ENCODE results near the gene PRKAG3.
A peak's percentile ranks its signal among the peaks of the same experiment; 100 is the strongest.

The PRKAG3 gene

GRCh38 chr2:218813771-218814460 lies 17.7 kb downstream of the PRKAG3 start:
- no peak for DNase-seq (ENCODE audit: low read depth)

DNA sequence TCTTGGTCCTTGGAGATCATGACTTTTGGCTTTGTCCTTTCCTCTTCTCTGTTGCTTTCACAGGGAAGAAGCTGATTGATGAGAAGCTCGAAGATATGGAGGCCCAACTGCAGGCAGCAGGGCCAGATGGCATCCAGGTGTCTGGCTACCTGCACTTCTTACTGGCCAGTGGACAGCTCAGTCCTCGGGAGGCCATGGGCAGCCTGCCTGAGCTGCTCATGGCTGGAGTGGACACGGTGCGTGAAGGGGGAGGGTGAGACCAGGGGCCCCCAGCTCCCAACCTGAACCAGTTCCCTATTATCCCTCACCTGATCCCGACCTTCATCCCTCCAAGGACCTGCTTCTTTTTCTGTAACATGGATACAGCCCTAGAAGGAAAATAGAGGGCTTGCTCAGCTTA lies 18.7 kb downstream of the PRKAG3 start:
- DNase-seq (ENCODE audit: low read depth) = no peak

- DNase-seq (ENCODE audit: low read depth) = no peak
Measured at GRCh38 chr2:218812096-218812815, 19.3 kb downstream of the PRKAG3 start.

DNA sequence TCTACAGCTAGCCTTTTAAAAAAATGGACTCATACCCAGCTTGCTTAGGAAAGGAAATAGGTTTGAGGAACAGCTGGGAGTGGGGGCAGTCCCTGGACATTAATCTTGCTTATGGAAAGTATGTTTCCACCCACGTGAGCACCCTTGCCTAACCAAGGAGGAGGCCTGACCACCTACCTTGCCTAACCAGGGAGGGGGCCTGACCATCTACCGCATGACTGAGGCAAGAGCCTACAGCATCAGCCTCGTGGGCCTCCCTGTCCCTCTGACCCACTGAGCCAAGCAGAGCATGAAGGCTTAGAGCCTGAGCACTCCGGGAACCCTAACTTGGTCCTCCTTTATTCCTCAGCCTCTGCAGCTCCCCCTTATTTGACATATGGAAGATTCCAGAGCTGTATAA lies 20.2 kb downstream of the PRKAG3 start:
- no peak for DNase-seq (ENCODE audit: low read depth)

DNA sequence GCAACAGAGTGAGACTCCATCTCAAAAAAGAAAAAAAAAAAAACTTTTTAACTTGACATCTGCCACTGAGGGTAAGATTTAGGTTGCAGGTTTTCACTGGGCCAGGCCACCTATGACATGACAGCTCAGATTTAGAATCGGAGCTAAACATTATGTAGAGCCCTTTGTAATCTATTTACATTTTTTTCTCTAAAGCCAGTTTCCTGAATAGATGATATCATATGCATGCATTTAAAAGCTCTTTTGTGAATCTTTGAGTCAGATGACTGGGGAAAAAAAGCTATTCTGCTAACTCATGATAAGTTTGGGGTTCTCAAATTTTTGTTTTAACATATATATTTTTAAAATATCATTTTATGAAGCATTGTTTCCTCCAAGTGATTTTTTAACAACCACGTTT lies 21.3 kb downstream of the PRKAG3 start:
- DNase-seq (ENCODE audit: low read depth) = no peak

DNA sequence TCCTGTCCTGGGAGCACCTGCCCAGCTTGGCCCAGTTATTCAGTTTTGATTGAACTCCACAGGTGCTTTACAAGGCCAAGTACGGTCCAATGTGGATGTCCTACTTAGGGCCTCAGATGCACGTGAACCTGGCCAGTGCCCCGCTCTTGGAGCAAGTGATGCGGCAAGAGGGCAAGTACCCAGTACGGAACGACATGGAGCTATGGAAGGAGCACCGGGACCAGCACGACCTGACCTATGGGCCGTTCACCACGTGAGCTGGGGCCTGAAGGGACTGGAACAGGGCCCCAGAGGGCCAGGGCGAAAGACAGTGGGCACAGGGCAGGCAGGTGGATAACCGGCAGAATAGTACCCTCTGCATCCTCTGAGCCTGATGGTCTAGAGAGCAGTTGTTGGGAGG lies 22.1 kb downstream of the PRKAG3 start:
- no peak for DNase-seq (ENCODE audit: low read depth)

DNA sequence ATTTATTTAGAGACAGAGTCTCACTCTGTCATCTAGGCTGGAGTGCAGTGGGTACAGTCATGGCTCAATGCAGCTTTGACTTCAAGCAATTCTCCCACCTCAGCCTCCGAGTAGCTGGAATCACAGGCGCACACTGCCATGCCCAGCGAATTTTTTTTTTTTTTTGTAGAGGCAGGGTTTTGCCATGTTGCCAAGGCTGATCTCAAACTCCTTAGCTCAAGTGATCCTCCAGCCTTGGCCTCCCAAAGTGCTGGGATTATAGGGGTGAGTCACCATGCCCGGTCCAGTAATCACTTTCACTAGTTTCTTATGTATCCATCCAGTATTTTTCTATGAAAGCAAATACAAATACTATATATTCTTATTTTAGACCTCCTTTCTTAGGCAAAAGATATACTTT lies 24.0 kb downstream of the PRKAG3 start:
- DNase-seq (ENCODE audit: low read depth) = peak; percentile 38

- peak; percentile 86 for DNase-seq (ENCODE audit: low read depth)
Measured at GRCh38 chr2:218806346-218806978, 25.1 kb downstream of the PRKAG3 start.

DNA sequence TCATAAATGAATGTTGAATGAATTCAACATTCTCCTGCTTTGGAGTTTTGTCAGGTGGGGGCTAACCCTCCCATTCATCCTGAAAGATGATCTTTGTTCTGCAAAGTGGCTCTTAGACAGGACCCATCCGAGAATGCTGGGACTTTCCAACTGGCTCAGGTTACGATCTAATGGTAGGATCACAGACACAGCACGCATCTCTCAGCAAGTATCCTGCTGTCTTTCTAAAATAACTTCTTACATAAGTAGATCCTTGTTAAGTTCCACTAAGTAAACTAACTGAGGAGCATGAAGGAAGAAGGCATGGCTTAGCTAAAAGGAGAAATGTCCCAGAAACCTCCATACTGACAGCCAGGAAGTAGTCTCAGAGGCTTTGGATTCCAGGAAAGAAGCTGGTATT lies 26.0 kb downstream of the PRKAG3 start:
- no peak for DNase-seq (ENCODE audit: low read depth)

GRCh38 chr2:218804817-218805216 lies 26.8 kb downstream of the PRKAG3 start:
- DNase-seq (ENCODE audit: low read depth) = no peak

DNA sequence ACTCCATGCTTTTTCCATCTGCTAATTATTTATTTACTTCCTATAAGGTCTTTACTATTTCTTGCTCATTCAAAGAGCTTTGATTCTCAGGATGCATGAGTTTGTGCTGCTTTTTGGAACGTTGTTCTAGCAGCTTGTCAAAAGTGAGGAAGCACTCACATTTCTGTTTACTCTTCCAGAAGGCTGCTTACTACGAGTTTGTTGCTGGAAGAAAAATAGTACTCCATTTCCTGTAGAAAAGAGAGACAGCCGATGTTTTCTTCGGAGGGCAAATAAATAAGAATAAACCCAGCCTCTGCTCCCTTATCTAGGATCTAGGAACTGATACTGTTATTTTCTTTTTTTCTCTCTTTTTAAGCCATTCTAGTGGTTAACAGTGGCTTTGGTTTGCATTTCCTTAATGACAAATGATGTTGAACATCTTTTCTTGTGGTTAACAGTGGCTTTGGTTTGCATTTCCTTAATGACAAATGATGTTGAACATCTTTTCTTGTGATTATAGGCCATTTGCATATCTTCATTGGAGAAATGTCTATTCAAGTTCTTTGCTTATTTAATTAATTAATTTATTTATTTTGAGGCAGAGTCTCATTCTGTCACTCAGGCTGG lies 29.1 kb downstream of the PRKAG3 start:
- DNase-seq (ENCODE audit: low read depth) = no peak

DNA sequence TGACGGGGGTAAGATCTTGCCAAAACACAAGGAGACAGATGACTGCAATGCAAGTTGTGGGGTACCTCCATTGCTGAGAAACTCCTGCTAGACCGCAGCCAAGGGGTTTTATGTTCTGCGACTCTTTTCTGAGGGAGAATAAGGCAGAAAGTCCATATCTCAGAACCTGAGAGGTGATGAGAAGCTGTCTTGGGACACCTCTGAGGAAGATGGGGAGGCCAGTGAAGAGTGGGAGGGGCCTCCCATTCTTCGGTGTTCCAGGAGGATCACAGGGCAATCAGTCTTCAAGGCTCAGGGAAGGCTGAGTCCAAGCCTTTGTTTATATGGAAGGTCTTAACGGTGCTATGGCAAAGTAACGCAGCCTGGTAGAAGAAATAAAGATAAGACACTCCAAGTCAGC lies 31.6 kb downstream of the PRKAG3 start:
- no peak for DNase-seq (ENCODE audit: low read depth)

DNA sequence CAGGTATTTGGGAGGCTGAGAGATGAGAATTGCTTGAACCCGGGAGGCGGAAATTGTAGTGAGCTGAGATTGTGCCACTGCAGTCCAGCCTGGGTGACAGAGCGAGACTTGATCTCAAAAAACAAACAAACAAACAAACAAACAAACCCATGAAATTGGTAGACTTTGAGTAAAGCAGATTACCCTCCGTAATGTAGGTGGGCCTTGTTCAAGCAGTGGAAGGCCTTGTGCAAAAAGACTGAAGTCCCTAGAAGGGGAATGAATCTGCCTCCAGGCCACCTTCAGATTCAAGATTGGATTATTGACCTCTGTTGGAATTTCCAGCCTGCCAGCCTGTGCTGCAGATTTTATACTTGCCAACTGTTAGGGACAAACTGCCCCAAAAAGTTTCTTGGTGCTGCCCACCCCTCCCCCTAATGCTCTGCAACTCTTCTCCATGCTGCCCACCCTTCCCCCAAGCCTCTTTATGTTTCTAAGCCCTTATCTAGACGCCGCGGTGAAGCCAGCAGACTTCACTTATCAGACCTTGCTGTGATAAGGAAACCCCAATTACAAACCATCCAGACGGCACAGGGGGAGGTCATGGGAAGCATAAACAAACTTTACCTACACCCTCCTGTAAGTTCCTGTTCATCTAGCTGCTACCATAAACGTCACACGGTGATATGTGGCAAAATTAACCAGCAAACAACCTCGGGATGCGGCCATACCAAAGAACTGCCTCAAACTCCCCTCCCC lies 32.7 kb downstream of the PRKAG3 start:
- DNase-seq (ENCODE audit: low read depth) = no peak

DNA sequence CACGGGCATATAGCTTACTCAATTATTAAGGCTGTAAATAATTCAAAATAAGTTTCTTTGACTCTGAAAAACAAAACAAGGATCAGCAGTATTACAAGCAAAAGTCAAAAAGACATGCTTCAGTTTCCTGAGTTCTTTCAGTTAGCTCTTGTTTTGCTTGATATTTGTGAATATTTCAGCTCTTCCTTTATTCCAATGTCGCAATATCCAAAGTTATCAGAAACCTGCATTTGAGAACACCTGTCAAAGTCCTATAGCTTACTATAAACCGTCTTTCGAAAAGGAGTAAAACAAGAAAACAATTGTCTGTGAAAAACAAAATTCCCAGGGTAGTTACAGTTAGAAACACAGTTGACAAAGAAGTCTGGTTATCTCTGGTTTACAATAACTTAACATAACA lies 34.9 kb downstream of the PRKAG3 start:
- DNase-seq (ENCODE audit: low read depth) = no peak

DNA sequence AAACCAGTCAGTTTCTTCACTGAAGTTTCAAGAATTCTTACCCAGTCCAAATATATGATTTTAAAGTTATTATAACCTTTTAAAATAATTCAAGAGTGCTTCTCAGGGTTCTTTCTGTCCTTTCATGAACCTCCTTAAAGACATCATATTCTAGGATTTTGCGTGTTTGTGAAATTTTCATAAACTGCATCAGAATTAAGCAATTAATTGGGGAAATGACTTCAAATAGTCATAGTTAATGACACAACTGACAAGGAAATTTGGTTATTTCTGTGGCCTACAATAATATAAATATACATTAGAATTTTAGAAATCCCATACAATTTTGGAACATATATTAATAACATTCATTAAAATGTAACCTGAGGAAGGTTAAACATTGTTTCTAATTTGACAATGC lies 39.2 kb downstream of the PRKAG3 start:
- no peak for DNase-seq (ENCODE audit: low read depth)

DNA sequence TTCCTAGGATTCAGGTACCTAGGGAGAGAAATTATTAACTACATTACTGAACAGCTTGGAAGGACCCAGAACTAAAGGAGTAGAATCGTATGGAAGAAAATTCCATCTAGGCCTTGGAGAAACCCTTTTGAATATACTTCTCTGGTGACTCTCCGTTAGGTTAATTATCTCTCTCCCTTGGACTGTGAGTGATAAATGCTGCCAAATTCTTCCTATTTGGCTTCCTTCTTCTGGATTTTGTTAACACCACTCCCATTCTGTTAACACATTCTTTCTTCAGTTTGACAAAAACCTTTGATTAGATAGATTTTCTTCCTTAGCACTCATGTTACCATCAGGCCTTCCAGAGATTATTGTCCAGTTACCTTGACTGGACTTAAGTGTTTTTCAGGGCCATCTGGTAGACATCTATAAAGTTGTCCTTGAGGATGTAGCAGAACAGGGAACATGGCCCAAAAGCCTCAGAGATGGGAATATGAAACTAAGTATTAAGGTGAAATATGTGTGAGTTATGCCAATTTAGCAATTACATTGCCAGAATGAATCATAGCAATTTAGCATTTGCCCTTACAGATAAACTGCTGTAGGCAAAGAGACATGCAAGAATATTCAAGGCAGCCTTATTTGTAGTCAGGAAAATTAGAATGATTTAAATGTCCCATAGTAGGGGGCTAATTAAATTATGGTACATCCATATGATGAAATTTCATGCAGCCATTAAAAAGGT lies 42.9 kb downstream of the PRKAG3 start:
- no peak for DNase-seq (ENCODE audit: low read depth)

DNA sequence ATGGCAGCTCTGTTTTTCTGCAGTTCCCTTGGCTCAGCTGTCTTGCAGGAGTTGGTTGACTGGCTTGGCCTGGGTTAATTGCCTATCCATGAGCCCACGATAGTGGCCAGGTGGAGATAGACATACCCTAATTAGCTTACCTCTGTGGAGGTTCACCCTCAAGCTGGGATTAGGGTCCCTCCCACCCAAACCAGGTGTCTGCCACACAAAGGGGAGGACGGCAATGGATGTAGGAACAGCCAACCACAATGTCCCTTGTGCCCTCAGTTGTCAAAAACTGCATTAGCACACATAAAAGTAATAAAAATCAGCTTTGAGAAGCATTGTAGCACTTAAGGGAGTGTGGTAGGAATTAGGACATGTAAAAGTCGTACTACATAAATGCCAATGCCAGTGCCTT lies 45.5 kb downstream of the PRKAG3 start:
- no peak for DNase-seq (ENCODE audit: low read depth)

DNA sequence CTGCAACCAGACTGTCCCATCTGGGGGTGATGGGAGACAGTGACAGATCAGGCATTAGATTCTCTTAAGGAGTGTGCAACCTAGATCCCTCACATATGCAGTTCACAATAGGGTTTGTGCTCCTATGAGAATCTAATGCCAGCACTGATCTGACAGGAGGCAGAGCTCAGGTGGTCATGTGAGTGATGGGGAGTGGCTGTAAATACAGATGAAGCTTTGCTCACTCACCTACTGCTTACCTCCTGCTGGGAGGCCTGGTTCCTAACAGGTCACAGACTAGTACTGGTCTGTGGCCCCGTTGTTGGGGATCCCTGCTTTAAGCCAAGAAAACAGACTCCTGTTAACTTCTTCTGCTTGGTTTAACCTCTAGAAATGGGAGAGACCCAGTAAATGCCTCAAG lies 46.5 kb downstream of the PRKAG3 start:
- DNase-seq (ENCODE audit: low read depth) = no peak

DNA sequence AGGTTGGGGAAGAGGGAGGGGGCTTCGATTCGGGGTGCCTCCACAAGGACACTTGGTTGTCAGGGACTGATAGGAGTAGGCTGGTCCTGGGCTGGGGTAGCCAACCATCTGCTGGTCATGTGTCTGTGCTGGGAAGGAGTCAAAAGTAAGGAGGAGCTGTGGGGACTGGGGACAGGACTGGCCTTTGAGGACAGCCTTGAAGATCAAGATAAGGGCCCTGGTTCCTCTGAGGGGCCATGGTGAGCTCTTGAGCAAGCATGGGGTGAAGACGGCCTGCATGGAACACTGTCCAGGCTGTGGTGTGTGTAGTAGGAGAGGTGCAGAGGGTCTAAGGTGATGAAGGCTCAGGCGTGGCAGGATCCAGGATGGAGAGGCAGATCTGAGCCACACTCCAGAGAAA lies 47.9 kb downstream of the PRKAG3 start:
- no peak for DNase-seq (ENCODE audit: low read depth)

DNA sequence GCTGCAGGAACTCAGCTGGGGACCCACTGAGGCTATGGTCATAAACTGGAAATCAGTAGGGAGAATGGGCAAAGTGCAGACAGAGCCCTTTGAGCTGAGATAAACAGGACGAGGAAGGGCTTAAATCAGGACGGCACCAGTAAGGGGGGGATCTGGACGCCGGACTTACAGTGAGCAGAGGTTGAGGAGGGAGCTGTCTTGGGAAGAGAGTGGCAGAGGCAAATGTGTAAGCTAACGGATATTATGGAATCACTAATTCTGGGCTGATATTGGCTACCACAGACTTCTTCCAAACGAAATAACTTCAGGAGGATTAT lies 49.1 kb downstream of the PRKAG3 start:
- DNase-seq (ENCODE audit: low read depth) = no peak

DNA sequence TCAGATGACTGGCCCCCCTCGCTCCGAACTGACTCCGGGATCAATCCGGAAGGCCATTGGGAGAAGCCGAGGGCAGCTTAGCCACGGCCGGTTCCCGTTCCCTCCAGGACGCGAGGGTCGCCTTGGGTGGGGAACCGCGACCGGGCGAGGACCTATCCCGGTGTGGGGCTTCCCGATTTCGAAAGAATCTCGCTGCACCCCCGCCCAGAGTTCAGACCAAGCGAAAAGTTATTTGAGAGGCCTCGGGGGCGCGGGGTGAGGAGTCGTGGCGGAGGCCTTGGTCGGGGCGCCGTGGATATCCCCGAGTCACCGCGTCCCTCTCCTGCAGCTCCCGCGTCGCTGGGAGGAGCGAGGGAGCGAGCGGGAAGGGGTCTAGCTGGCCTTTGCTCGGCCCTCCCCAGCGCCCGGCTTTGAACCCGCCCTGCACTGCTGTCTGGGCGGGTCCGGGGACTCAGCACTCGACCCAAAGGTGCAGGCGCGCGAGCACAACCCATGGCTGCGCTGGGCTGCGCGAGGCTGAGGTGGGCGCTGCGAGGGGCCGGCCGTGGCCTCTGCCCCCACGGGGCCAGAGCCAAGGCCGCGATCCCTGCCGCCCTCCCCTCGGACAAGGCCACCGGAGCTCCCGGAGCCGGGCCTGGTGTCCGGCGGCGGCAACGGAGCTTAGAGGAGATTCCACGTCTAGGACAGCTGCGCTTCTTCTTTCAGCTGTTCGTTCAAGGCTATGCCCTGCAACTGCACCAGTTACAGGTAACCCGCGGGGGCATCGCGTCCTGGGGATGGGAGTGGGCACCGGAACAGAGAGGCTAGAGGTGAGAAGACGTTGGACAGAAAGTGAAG lies 49.7 kb downstream of the PRKAG3 start, which contains the start of gene CYP27A1:
Gene CYP27A1, plus strand, starts transcription at position 457 of the 837 bp plus-strand sequence. Its CDS starts 36 bp downstream, at position 493.
- DNase-seq (ENCODE audit: low read depth) = peak; percentile 54

All from ELR (cell line).